ENCODE results near the gene IL6ST.
A peak's percentile ranks its signal among the peaks of the same experiment; 100 is the strongest.
"Not testable (repeated sequence)": the region's sequence is repeated elsewhere in the genome, so short reads cannot be mapped to it uniquely, and the experiment has no call there.

The IL6ST gene

GRCh38 chr5:56003679-56004078, 8.9 kb upstream of the IL6ST start:
- Histone ChIP-seq H3K27me3 (ENCODE audit: low read depth, low read length) (no peaks in the 10 kb centered on the region), H3K4me1 (ENCODE audit: control insufficient read depth in 1 of 2, insufficient read depth in 2 of 2, low read length in 2 of 2) (peaks cover 0 to 6% of the 10 kb centered on the region in 2 donors), H3K27ac (ENCODE audit: low read length) (no peak overlapping the region), H3K4me3 (ENCODE audit: low read depth in 1 of 2, low read length in 2 of 2) (no peak overlapping the region), H3K36me3 (ENCODE audit: control insufficient read depth in 1 of 2, insufficient read depth in 2 of 2, low read length in 2 of 2) (no peaks in the 10 kb centered on the region), H3K9me3 (ENCODE audit: control insufficient read depth in 1 of 2, low read length in 2 of 2) (peaks cover 0 to 4% of the 10 kb centered on the region in 2 donors)

DNA sequence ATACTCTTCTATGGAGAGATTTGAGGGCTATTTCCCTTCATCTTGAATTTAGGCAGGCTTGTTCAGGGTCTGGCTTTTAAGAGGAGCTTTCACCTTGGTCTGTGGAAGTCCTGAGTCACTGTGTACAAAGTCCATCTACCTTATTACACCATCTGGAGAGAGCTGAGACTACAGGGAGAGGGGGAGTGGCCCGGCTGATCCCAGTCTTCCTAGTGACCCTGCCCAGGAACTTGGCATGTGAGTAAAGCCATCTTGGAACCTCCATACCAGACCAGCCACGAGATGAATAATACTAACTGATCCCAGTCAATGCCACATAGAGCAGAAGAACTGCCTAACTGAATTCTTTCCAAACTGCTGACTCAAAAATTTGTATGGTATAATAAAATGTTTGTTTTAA, 8.4 kb upstream of the IL6ST start:
- peaks cover 0 to 4% of the 10 kb centered on the region in 2 donors for H3K9me3 ChIP-seq (ENCODE audit: control insufficient read depth in 1 of 2, low read length in 2 of 2)
- H3K27me3 ChIP-seq (ENCODE audit: low read depth, low read length), result no peaks in the 10 kb centered on the region
- H3K4me3 ChIP-seq (ENCODE audit: low read depth in 1 of 2, low read length in 2 of 2), result no peak overlapping the region
- peaks cover 0 to 6% of the 10 kb centered on the region in 2 donors for H3K4me1 ChIP-seq (ENCODE audit: control insufficient read depth in 1 of 2, insufficient read depth in 2 of 2, low read length in 2 of 2)
- H3K27ac ChIP-seq (ENCODE audit: low read length), result no peak overlapping the region
- H3K36me3 ChIP-seq (ENCODE audit: control insufficient read depth in 1 of 2, insufficient read depth in 2 of 2, low read length in 2 of 2), result no peaks in the 10 kb centered on the region

DNA sequence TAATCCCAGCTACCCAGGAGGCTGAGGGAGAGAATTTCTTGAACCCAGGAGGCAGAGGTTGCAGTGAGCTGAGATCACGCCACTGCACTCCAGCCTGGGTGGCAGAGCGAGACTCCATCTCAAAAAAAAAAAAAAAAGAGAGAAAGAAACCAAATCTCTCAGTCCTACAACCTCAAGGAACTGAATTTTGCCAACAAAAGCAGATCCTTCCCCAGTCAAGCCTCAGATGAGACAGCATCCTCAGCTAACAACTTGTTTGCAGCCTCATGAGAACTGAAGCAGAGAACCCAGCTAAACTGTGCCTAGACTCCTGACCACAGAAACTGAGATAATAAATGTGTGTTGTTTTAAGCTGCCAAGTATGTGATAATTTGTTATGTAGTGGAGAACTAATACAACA, 7.5 kb upstream of the IL6ST start:
- peaks cover 0 to 4% of the 10 kb centered on the region in 2 donors for H3K9me3 ChIP-seq (ENCODE audit: control insufficient read depth in 1 of 2, low read length in 2 of 2)
- no peak overlapping the region for H3K27ac ChIP-seq (ENCODE audit: low read length)
- no peaks in the 10 kb centered on the region for H3K36me3 ChIP-seq (ENCODE audit: control insufficient read depth in 1 of 2, insufficient read depth in 2 of 2, low read length in 2 of 2)
- no peaks in the 10 kb centered on the region for H3K27me3 ChIP-seq (ENCODE audit: low read depth, low read length)
- peaks cover 0 to 6% of the 10 kb centered on the region in 2 donors for H3K4me1 ChIP-seq (ENCODE audit: control insufficient read depth in 1 of 2, insufficient read depth in 2 of 2, low read length in 2 of 2)
- no peak overlapping the region for H3K4me3 ChIP-seq (ENCODE audit: low read depth in 1 of 2, low read length in 2 of 2)

DNA sequence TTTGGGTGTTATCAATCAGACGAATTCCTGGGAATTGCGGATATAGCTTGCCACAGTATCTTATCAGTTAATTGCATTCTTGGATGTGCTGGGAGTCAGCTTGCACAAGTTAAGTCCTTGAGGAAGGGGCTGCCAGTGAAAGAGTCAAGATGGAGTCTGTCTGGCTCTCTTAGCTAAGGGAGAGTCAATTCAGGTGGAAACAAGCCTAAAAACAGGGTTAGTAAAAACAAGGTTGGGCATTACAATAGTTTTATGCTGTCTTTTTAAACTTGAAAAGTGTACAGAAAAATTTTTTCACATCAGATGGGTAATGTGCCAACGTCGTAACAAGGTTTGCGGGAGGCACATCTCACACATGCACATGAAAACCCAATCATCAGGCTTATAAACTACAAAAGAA, 5.5 kb upstream of the IL6ST start:
- H3K4me1 ChIP-seq (ENCODE audit: control insufficient read depth in 1 of 2, insufficient read depth in 2 of 2, low read length in 2 of 2); H3K27ac ChIP-seq (ENCODE audit: low read length); H3K4me3 ChIP-seq (ENCODE audit: low read depth in 1 of 2, low read length in 2 of 2); H3K36me3 ChIP-seq (ENCODE audit: control insufficient read depth in 1 of 2, insufficient read depth in 2 of 2, low read length in 2 of 2); H3K9me3 ChIP-seq (ENCODE audit: control insufficient read depth in 1 of 2, low read length in 2 of 2); H3K27me3 ChIP-seq (ENCODE audit: low read depth, low read length): not testable (repeated sequence)

- H3K9me3 ChIP-seq (ENCODE audit: control insufficient read depth in 1 of 2, low read length in 2 of 2), result peaks cover 0 to 4% of the 10 kb centered on the region in 2 donors
These were observed 4.2 kb upstream of the IL6ST start for GRCh38 chr5:55998966-55999365.

DNA sequence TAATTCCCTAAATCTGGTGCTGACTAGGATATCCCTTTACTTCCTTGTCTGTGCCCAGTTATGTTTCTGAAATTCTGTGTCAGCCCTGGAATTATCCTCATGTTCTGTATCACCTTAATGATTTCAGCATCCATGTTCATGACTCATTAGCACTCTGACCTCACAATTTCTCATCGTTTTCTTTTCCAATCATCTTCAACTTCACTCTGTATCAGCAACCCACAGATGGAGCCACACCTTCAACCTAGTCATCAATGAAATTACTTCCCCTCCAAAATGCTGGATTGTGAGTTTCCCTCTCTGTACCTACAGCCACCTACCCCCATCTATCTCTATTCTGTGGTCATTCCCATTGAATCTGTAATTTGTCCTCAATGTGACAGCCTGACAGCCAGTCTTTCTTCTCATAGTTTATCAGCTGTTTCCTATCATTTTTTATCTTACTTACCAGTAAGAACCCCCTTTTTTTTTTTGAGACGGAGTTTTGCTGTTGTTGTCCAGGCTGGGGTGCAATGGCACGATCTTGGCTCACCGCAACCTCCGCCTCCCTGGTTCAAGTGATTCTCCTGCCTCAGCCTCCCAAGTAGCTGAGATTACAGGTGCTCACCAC, 3.1 kb upstream of the IL6ST start:
- Histone ChIP-seq H3K36me3 (ENCODE audit: control insufficient read depth in 1 of 2, insufficient read depth in 2 of 2, low read length in 2 of 2) (peaks cover 0 to 7% of the 10 kb centered on the region in 2 donors), H3K27ac (ENCODE audit: low read length) (no peak overlapping the region), H3K4me1 (ENCODE audit: control insufficient read depth in 1 of 2, insufficient read depth in 2 of 2, low read length in 2 of 2) (peaks cover 0 to 5% of the 10 kb centered on the region in 2 donors), H3K4me3 (ENCODE audit: low read depth in 1 of 2, low read length in 2 of 2) (no peak overlapping the region), H3K27me3 (ENCODE audit: low read depth, low read length) (no peaks in the 10 kb centered on the region), H3K9me3 (ENCODE audit: control insufficient read depth in 1 of 2, low read length in 2 of 2) (peaks cover 0 to 4% of the 10 kb centered on the region in 2 donors)

More at GRCh38 chr5:55998966-55999365, 4.2 kb upstream of the IL6ST start:
- Histone ChIP-seq H3K27me3 (ENCODE audit: low read depth, low read length) (no peaks in the 10 kb centered on the region), H3K4me3 (ENCODE audit: low read depth in 1 of 2, low read length in 2 of 2) (no peak overlapping the region), H3K36me3 (ENCODE audit: control insufficient read depth in 1 of 2, insufficient read depth in 2 of 2, low read length in 2 of 2) (peaks cover 0 to 7% of the 10 kb centered on the region in 2 donors), H3K4me1 (ENCODE audit: control insufficient read depth in 1 of 2, insufficient read depth in 2 of 2, low read length in 2 of 2) (peaks cover 5 to 6% of the 10 kb centered on the region in 2 donors), H3K27ac (ENCODE audit: low read length) (no peak overlapping the region)

- Histone ChIP-seq H3K27me3 (ENCODE audit: low read depth, low read length) (no peaks in the 10 kb centered on the region), H3K4me3 (ENCODE audit: low read depth in 1 of 2, low read length in 2 of 2) (peak overlapping the region; percentile 78 to 96)
These were observed 493 bp upstream of the IL6ST start for GRCh38 chr5:55994998-55995914.

DNA sequence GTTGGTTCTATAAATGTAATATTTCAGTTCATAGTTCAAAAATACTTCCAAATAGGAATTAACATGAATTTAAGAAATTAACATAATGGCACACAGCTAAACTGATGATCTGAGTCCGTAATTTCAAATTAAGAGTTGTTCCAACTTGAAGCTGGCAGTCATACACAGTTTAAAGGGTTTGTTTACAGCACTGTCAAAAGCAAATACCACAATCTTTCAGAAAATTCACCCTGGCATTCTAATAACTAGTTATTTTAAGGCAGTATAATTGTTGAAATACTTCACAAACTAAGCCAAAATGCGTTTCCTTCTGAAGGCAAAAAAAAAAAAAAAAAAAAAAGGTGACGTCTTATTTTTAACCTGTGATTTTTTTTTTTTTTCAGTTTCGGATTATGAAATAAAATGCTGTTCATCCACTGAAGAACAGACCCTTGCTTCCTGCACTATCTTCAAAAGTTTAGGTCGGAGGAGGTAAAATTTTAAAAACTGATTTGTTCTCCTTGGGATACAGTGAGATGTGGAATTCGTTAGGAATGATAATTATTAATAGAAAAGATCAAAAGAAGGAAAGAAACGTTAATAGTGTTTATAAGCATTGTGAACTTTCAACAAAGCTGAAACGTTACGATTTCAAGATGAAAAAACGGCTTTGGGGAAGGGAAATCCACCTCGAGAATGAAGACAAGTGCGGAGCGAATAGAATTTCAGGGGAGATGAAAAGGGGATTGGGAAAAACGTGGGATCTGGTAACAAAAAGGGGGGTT, 850 bp downstream of the IL6ST start:
- Histone ChIP-seq H3K4me3 (ENCODE audit: low read depth in 1 of 2, low read length in 2 of 2) (peak overlapping the region; percentile 78 to 96), H3K36me3 (ENCODE audit: control insufficient read depth in 1 of 2, insufficient read depth in 2 of 2, low read length in 2 of 2) (peaks cover 0 to 7% of the 10 kb centered on the region in 2 donors), H3K27ac (ENCODE audit: low read length) (peak overlapping the region; percentile 99), H3K4me1 (ENCODE audit: control insufficient read depth in 1 of 2, insufficient read depth in 2 of 2, low read length in 2 of 2) (peaks cover 10 to 35% of the 10 kb centered on the region in 2 donors), H3K9me3 (ENCODE audit: control insufficient read depth in 1 of 2, low read length in 2 of 2) (no peaks in the 10 kb centered on the region), H3K27me3 (ENCODE audit: low read depth, low read length) (no peaks in the 10 kb centered on the region)

More at GRCh38 chr5:55994998-55995914, 493 bp upstream of the IL6ST start:
- Histone ChIP-seq H3K9me3 (ENCODE audit: control insufficient read depth in 1 of 2, low read length in 2 of 2) (no peaks in the 10 kb centered on the region), H3K27ac (ENCODE audit: low read length) (peak overlapping the region; percentile 99), H3K36me3 (ENCODE audit: control insufficient read depth in 1 of 2, insufficient read depth in 2 of 2, low read length in 2 of 2) (peaks cover 0 to 7% of the 10 kb centered on the region in 2 donors), H3K4me1 (ENCODE audit: control insufficient read depth in 1 of 2, insufficient read depth in 2 of 2, low read length in 2 of 2) (peaks cover 10 to 21% of the 10 kb centered on the region in 2 donors)

GRCh38 chr5:55993013-55993412, 1.8 kb downstream of the IL6ST start:
- H3K27ac ChIP-seq (ENCODE audit: low read length), result peak overlapping the region; percentile 99
- H3K36me3 ChIP-seq (ENCODE audit: control insufficient read depth in 1 of 2, insufficient read depth in 2 of 2, low read length in 2 of 2), result peaks cover 0 to 7% of the 10 kb centered on the region in 2 donors
- H3K4me3 ChIP-seq (ENCODE audit: low read depth in 1 of 2, low read length in 2 of 2), result peak overlapping the region; percentile 78 to 96
- H3K27me3 ChIP-seq (ENCODE audit: low read depth, low read length), result no peaks in the 10 kb centered on the region
- no peaks in the 10 kb centered on the region for H3K9me3 ChIP-seq (ENCODE audit: control insufficient read depth in 1 of 2, low read length in 2 of 2)
- peaks cover 10 to 41% of the 10 kb centered on the region in 2 donors for H3K4me1 ChIP-seq (ENCODE audit: control insufficient read depth in 1 of 2, insufficient read depth in 2 of 2, low read length in 2 of 2)

- no peaks in the 10 kb centered on the region for H3K27me3 ChIP-seq (ENCODE audit: low read depth, low read length)
- H3K27ac ChIP-seq (ENCODE audit: low read length), result peak overlapping the region; percentile 99
- H3K4me3 ChIP-seq (ENCODE audit: low read depth in 1 of 2, low read length in 2 of 2), result peak overlapping the region; percentile 78 to 96
- H3K9me3 ChIP-seq (ENCODE audit: control insufficient read depth in 1 of 2, low read length in 2 of 2), result no peaks in the 10 kb centered on the region
- peaks cover 10 to 47% of the 10 kb centered on the region in 2 donors for H3K4me1 ChIP-seq (ENCODE audit: control insufficient read depth in 1 of 2, insufficient read depth in 2 of 2, low read length in 2 of 2)
- H3K36me3 ChIP-seq (ENCODE audit: control insufficient read depth in 1 of 2, insufficient read depth in 2 of 2, low read length in 2 of 2), result peaks cover 0 to 9% of the 10 kb centered on the region in 2 donors
These were observed 2.8 kb downstream of the IL6ST start for GRCh38 chr5:55991768-55992486.

All from muscle layer of duodenum (tissue), 2 donors.